ENCODE results near the gene FOXL2. TPM values are rescaled to one million over a fixed set of nuclear protein-coding genes. Genes with fewer than 3 reads are reported as not detected.

Gene FOXL2
- total RNA-seq, 1 donor from 2014 or later = not detected

DNA sequence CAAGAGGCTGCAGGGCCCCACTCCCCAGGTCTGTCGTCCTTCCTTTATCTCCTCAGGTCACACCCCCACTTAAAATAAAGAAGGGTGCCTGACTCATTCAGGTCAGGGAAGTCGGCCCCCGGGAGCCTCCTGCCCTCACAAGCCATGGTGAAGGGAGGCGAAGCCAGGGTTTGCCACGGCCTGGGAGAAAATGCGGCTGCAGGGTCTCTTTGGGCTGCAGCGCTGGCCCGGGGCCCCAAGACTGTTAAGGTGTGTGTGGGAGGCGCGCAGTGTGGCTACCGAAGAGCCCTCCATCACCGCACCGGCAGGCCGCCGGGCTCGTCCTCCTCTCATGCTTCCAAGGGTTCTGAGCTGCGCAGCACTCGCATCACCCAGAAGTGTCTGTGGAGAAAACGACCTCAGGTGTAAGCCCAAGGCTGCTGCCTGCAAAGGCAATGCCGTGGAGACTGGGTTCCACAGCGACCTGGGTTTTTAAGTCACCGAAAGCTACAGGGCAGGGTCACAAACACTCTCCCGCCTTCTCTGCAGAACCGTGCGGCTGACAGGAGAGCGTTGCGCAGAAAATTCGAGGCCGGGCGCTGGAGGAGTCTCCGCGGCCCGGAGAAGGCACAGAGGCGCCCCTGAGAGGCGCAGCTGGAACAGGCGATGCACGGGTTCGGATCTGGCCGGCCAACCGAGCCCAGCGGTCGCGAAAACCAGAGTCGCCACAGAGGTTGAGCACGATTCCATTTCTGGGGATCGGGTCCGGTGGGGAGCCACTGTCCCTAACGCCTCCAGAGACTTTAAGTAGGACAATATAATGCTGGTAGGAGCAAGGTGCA is 8.7 kb downstream of the FOXL2 start:
- H4K20me1 ChIP-seq (ENCODE audit: low read depth) = peaks cover 69% of the 10 kb centered on the region
- DNase-seq (ENCODE audit: low spot score) = peak; percentile 61
- H2AFZ ChIP-seq (replicated peaks) = no peak overlapping the region
- H3K9me3 ChIP-seq (ENCODE audit: low read depth) = no peaks in the 10 kb centered on the region
- H3K9me3 Mint-ChIP-seq = no peaks in the 10 kb centered on the region
- peak overlapping the region; percentile 68 for H3K4me2 ChIP-seq
- no peaks in the 10 kb centered on the region for H3K79me2 ChIP-seq (ENCODE audit: low read depth)
- H3K4me1 Mint-ChIP-seq = peaks cover 30% of the 10 kb centered on the region
- TF ChIP-seq CTCF (IDR thresholded peaks at IDR 0.05) (no peak), EZH2phosphoT487 (IDR thresholded peaks at IDR 0.05) (peak; percentile 89), EZH2 (IDR thresholded peaks at IDR 0.05) (peak; percentile 81)
- peaks cover 26% of the 10 kb centered on the region for H3F3A ChIP-seq (ENCODE audit: low read depth)
- H3K4me1 ChIP-seq = peaks cover 25% of the 10 kb centered on the region
- H3K27ac ChIP-seq = no peak overlapping the region
- H3K4me3 Mint-ChIP-seq = peak overlapping the region; percentile 77
- H3K27me3 Mint-ChIP-seq (ENCODE audit: insufficient read depth, low read depth) = peaks cover 77% of the 10 kb centered on the region
- no peaks in the 10 kb centered on the region for H3K36me3 Mint-ChIP-seq
- H3K4me3 ChIP-seq = peak overlapping the region; percentile 33
- H3K27me3 ChIP-seq = peaks cover 99% of the 10 kb centered on the region
- no peak overlapping the region for H3K9ac ChIP-seq
- H3K27ac Mint-ChIP-seq = no peak overlapping the region
- no peaks in the 10 kb centered on the region for H3K36me3 ChIP-seq

GRCh38 chr3:138937690-138938055 is 9.3 kb downstream of the FOXL2 start:
- peaks cover 97% of the 10 kb centered on the region for H3K27me3 ChIP-seq
- Mint-ChIP-seq H3K4me3 (peak overlapping the region; percentile 41), H3K36me3 (no peaks in the 10 kb centered on the region)

DNA sequence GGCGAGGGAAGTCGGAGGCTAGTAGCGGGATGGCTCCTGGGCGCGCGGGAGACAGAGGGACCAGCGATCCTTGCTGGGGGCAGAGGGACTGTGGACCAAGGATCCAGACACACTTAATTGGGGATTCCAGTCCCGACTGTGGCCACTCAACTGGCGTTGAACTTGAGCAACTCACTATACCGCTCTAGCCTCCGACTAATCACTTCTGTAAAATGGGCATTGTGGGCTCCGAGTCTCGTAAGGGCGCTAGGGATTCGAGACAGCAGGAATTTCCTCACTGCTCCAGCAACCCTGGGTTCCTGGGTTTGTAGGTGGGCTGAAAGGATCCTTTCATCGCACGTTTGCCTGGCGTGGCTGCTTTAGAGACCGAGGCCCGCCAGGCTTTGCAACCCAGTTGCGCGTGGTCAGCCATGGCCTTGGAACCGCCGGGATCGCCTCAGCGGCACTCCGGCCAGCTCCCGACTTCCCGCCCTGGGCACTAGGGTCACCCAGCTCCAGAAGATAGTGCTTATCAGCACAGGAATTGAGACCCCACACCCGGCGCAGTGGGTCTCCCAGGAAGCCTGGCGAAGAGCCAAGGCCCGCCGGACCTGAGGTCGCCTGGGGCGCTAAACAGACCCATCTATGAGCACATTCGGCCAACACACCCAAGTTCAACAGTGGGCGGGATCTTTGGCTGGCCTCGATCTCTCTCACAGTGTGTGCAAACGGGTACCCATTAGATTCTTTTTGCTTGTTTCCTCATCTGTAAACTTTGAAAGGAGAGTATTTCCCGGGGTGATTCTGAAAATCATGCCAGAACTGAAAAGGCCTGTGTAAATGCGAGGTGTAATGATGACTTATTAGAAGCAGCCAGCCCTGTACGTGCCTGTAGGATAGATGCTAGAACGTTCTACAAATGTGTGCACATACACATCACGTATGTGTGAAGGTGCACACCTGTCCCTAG is 9.9 kb downstream of the FOXL2 start:
- no peaks in the 10 kb centered on the region for H3K9me3 Mint-ChIP-seq
- Histone ChIP-seq H3K4me3 (no peak overlapping the region), H3K4me1 (peaks cover 21% of the 10 kb centered on the region), H3F3A (ENCODE audit: low read depth) (peaks cover 26% of the 10 kb centered on the region), H3K27ac (no peak overlapping the region), H3K9me3 (ENCODE audit: low read depth) (no peaks in the 10 kb centered on the region), H3K79me2 (ENCODE audit: low read depth) (no peaks in the 10 kb centered on the region), H4K20me1 (ENCODE audit: low read depth) (peaks cover 57% of the 10 kb centered on the region), H3K4me2 (peak overlapping the region; percentile 84), H3K36me3 (no peaks in the 10 kb centered on the region), H2AFZ (replicated peaks) (no peak overlapping the region), H3K27me3 (peaks cover 91% of the 10 kb centered on the region), H3K9ac (no peak overlapping the region)
- H3K36me3 Mint-ChIP-seq = no peaks in the 10 kb centered on the region
- H3K27me3 Mint-ChIP-seq (ENCODE audit: insufficient read depth, low read depth) = peaks cover 66% of the 10 kb centered on the region
- TF ChIP-seq EZH2phosphoT487 (IDR thresholded peaks at IDR 0.05) = peak; percentile 86
- no peak for TF ChIP-seq CTCF (IDR thresholded peaks at IDR 0.05)
- TF ChIP-seq EZH2 (IDR thresholded peaks at IDR 0.05) = peak; percentile 91
- peak; percentile 36 for DNase-seq (ENCODE audit: low spot score)
- peaks cover 28% of the 10 kb centered on the region for H3K4me1 Mint-ChIP-seq
- no peak overlapping the region for H3K27ac Mint-ChIP-seq
- peak overlapping the region; percentile 82 for H3K4me3 Mint-ChIP-seq

More at GRCh38 chr3:138937690-138938055, 9.3 kb downstream of the FOXL2 start:
- DNase-seq (ENCODE audit: low spot score) = peak; percentile 61
- Mint-ChIP-seq H3K27me3 (ENCODE audit: insufficient read depth, low read depth) (peaks cover 72% of the 10 kb centered on the region), H3K4me1 (peaks cover 29% of the 10 kb centered on the region), H3K9me3 (no peaks in the 10 kb centered on the region), H3K27ac (no peak overlapping the region)
- Histone ChIP-seq H3K79me2 (ENCODE audit: low read depth) (no peaks in the 10 kb centered on the region), H2AFZ (replicated peaks) (no peak overlapping the region), H3F3A (ENCODE audit: low read depth) (peaks cover 26% of the 10 kb centered on the region), H3K9me3 (ENCODE audit: low read depth) (no peaks in the 10 kb centered on the region), H3K27ac (no peak overlapping the region), H4K20me1 (ENCODE audit: low read depth) (peaks cover 63% of the 10 kb centered on the region), H3K4me1 (peaks cover 21% of the 10 kb centered on the region), H3K4me3 (peak overlapping the region; percentile 33), H3K36me3 (no peaks in the 10 kb centered on the region), H3K9ac (no peak overlapping the region), H3K4me2 (no peak overlapping the region)
- TF ChIP-seq CTCF (IDR thresholded peaks at IDR 0.05) (no peak), EZH2phosphoT487 (IDR thresholded peaks at IDR 0.05) (peak; percentile 49)

Data from neural progenitor cell (in vitro differentiated cells).